Astrocyte (in vitro differentiated cells and primary cell): ENCODE data around the gene EDNRB. TPM values are rescaled to one million over a fixed set of nuclear protein-coding genes. Genes with fewer than 3 reads are reported as not detected.

Experiments used
- DNase-seq: peaks from one replicate; pipeline ENCODE4 v3.0.0-alpha.2; 2010; ENCODE audit warnings: low read depth
- FAIRE-seq: peaks from 2 replicates; lab custom pipeline; 2011; peaks lifted over from hg19 to GRCh38; lab: Jason Lieb, UNC
- H2AFZ ChIP-seq: 2 replicates; pipeline ENCODE4 v1.6.0; 2012; ENCODE audit warnings: low read depth, low read length, inconsistent platforms
- H3K27ac ChIP-seq: 2 replicates; pipeline ENCODE4 v1.5.1; 2011; ENCODE audit warnings: low read depth, low read length, inconsistent platforms
- H3K27me3 ChIP-seq: 2 replicates; pipeline ENCODE4 v1.6.0; 2011; ENCODE audit warnings: low read length, inconsistent platforms; ENCODE audit not compliant: insufficient read depth
- H3K36me3 ChIP-seq: 2 replicates; pipeline ENCODE4 v1.5.1; 2011; ENCODE audit warnings: low read length, inconsistent platforms; ENCODE audit not compliant: insufficient read depth
- H3K4me1 ChIP-seq: 2 replicates; pipeline ENCODE4 v1.5.1; 2011; ENCODE audit warnings: low read length, inconsistent platforms; ENCODE audit not compliant: insufficient read depth
- H3K4me2 ChIP-seq: 2 replicates; pipeline ENCODE4 v1.6.0; 2012; ENCODE audit warnings: low read length, inconsistent platforms
- H3K4me3 ChIP-seq: 2 replicates; pipeline ENCODE4 v1.5.1; 2011; ENCODE audit warnings: low read depth, mild to moderate bottlenecking, low read length, inconsistent platforms; ENCODE audit not compliant: insufficient read depth
- H3K79me2 ChIP-seq: 2 replicates; pipeline ENCODE4 v1.6.0; 2012; ENCODE audit warnings: mild to moderate bottlenecking, low read length, inconsistent platforms; ENCODE audit not compliant: insufficient read depth
- H3K9ac ChIP-seq: 2 replicates; pipeline ENCODE4 v1.6.0; 2012; ENCODE audit warnings: mild to moderate bottlenecking, low read length, inconsistent platforms
- H3K9me3 ChIP-seq: 2 replicates; pipeline ENCODE4 v1.5.1; 2012; ENCODE audit warnings: low read depth, mild to moderate bottlenecking, low read length, inconsistent platforms; ENCODE audit not compliant: insufficient read depth
- H4K20me1 ChIP-seq: 2 replicates; pipeline ENCODE4 v1.6.0; 2012; ENCODE audit warnings: low read length, inconsistent platforms; ENCODE audit not compliant: insufficient read depth
- H3K27ac Mint-ChIP-seq: one replicate; pipeline ENCODE4 v1.8.0; 2021; ENCODE audit warnings: mild to moderate bottlenecking, mixed read lengths; ENCODE audit not compliant: unreplicated experiment
- H3K27me3 Mint-ChIP-seq: one replicate; pipeline ENCODE4 v1.8.0; 2021; ENCODE audit warnings: low read depth, mixed read lengths; ENCODE audit not compliant: unreplicated experiment
- H3K36me3 Mint-ChIP-seq: one replicate; pipeline ENCODE4 v1.8.0; 2021; ENCODE audit warnings: low read depth, mixed read lengths; ENCODE audit not compliant: unreplicated experiment
- H3K4me1 Mint-ChIP-seq: one replicate; pipeline ENCODE4 v1.8.0; 2021; ENCODE audit warnings: low read depth, mixed read lengths; ENCODE audit not compliant: unreplicated experiment
- H3K4me3 Mint-ChIP-seq: one replicate; pipeline ENCODE4 v1.8.0; 2021; ENCODE audit warnings: mild to moderate bottlenecking, moderate library complexity, mixed read lengths; ENCODE audit not compliant: unreplicated experiment
- H3K9me3 Mint-ChIP-seq: one replicate; pipeline ENCODE4 v1.8.0; 2021; ENCODE audit warnings: mild to moderate bottlenecking, mixed read lengths; ENCODE audit not compliant: unreplicated experiment
- CTCF ChIP-seq: IDR thresholded peaks from 2 replicates; pipeline ENCODE4 v1.5.1; 2011; ENCODE audit warnings: low read depth, mild to moderate bottlenecking, inconsistent platforms, low read length, moderate library complexity; ENCODE audit not compliant: insufficient read depth
- EZH2 ChIP-seq: IDR thresholded peaks from 2 replicates; pipeline ENCODE4 v1.6.1; 2012; ENCODE audit warnings: mild to moderate bottlenecking, low read length, inconsistent platforms; ENCODE audit not compliant: insufficient read depth
- total RNA-seq: library from RNA; stranded (reverse); gene quantifications from 2 replicates; pipeline ENCODE4 v1.2.1, GENCODE V29; 2021

The EDNRB gene
- total RNA-seq, 1 donor from 2014 or later = 3.2 TPM

GRCh38 chr13:77930430-77930829 is 11.8 kb upstream of the EDNRB start:
- Histone ChIP-seq H3K4me3 (no peak overlapping the region), H4K20me1 (no peaks in the 10 kb centered on the region), H3K79me2 (no peaks in the 10 kb centered on the region), H3K27me3 (no peaks in the 10 kb centered on the region), H3K4me1 (no peaks in the 10 kb centered on the region), H3K27ac (no peak overlapping the region), H3K4me2 (no peak overlapping the region), H2AFZ (no peak overlapping the region), H3K9me3 (no peaks in the 10 kb centered on the region), H3K36me3 (no peaks in the 10 kb centered on the region), H3K9ac (no peak overlapping the region)
- DNase-seq (no peak), FAIRE-seq (no peak)
- Mint-ChIP-seq H3K36me3 (no peaks in the 10 kb centered on the region), H3K9me3 (no peaks in the 10 kb centered on the region), H3K27ac (no peak overlapping the region), H3K27me3 (peaks cover 2% of the 10 kb centered on the region), H3K4me1 (peaks cover 7% of the 10 kb centered on the region), H3K4me3 (no peak overlapping the region)
- no peak for TF ChIP-seq CTCF
- TF ChIP-seq EZH2 = no peak

- FAIRE-seq (no peak), DNase-seq (no peak)
- Mint-ChIP-seq H3K9me3 (no peaks in the 10 kb centered on the region), H3K27me3 (peaks cover 2% of the 10 kb centered on the region), H3K36me3 (no peaks in the 10 kb centered on the region), H3K27ac (no peak overlapping the region), H3K4me3 (no peak overlapping the region), H3K4me1 (peaks cover 7% of the 10 kb centered on the region)
- Histone ChIP-seq H3K4me2 (no peak overlapping the region), H4K20me1 (no peaks in the 10 kb centered on the region), H3K4me3 (no peak overlapping the region), H3K27me3 (no peaks in the 10 kb centered on the region), H3K79me2 (no peaks in the 10 kb centered on the region), H2AFZ (no peak overlapping the region), H3K27ac (no peak overlapping the region), H3K9me3 (no peaks in the 10 kb centered on the region), H3K36me3 (no peaks in the 10 kb centered on the region), H3K4me1 (no peaks in the 10 kb centered on the region), H3K9ac (no peak overlapping the region)
- TF ChIP-seq CTCF (no peak), EZH2 (no peak)
Observed at GRCh38 chr13:77928909-77929308, 10.3 kb upstream of the EDNRB start.

GRCh38 chr13:77925616-77926015 is 7.0 kb upstream of the EDNRB start:
- H3K4me1 Mint-ChIP-seq = peaks cover 9% of the 10 kb centered on the region
- FAIRE-seq (no peak), DNase-seq (no peak)
- TF ChIP-seq CTCF = no peak
- peaks cover 2% of the 10 kb centered on the region for H3K27me3 Mint-ChIP-seq
- no peaks in the 10 kb centered on the region for H3K36me3 ChIP-seq
- H2AFZ ChIP-seq = no peak overlapping the region
- no peak overlapping the region for H3K9ac ChIP-seq
- no peaks in the 10 kb centered on the region for H3K4me1 ChIP-seq
- no peaks in the 10 kb centered on the region for H3K9me3 ChIP-seq
- no peak overlapping the region for H3K27ac Mint-ChIP-seq
- no peaks in the 10 kb centered on the region for H4K20me1 ChIP-seq
- no peak overlapping the region for H3K27ac ChIP-seq
- H3K79me2 ChIP-seq = no peaks in the 10 kb centered on the region
- no peak overlapping the region for H3K4me2 ChIP-seq
- no peak overlapping the region for H3K4me3 ChIP-seq
- H3K4me3 Mint-ChIP-seq = no peak overlapping the region
- H3K27me3 ChIP-seq = no peaks in the 10 kb centered on the region
- H3K36me3 Mint-ChIP-seq = no peaks in the 10 kb centered on the region
- no peaks in the 10 kb centered on the region for H3K9me3 Mint-ChIP-seq
